Measurements from ENCODE around the gene MYMX. TPM values are rescaled to one million over a fixed set of nuclear protein-coding genes. Genes with fewer than 3 reads are reported as not detected.
"Not testable (repeated sequence)": the region's sequence is repeated elsewhere in the genome, so short reads cannot be mapped to it uniquely, and the experiment has no call there.

The MYMX gene
- polyA plus RNA-seq, 2 of the 4 experiments (the other 2 are of a cell fraction): not detected

- ATAC-seq: no peak
- WGBS (ENCODE audit: missing lambda C conversion rate): 67% methylated on average over 6 of the region's 8 CpGs
- no peak overlapping the region for H3K27ac ChIP-seq
- no peaks in the 10 kb centered on the region for H3K9me3 ChIP-seq
- TF ChIP-seq HDAC2 (IDR thresholded peaks at IDR 0.05): no peak
- TF ChIP-seq FOXS1 (CRISPR knock-in tag; IDR thresholded peaks at IDR 0.05): no peak
- TF ChIP-seq TP53 (CRISPR knock-in tag; IDR thresholded peaks at IDR 0.05): no peak
- TF ChIP-seq BCL3 (IDR thresholded peaks at IDR 0.05): no peak
- no peak for TF ChIP-seq NR3C1 (IDR thresholded peaks at IDR 0.05)
- TF ChIP-seq KDM5A (IDR thresholded peaks at IDR 0.05): no peak
- no peak for TF ChIP-seq E2F6 (IDR thresholded peaks at IDR 0.05; ENCODE audit: borderline replicate concordance, low read depth)
- no peak for TF ChIP-seq JUN (IDR thresholded peaks at IDR 0.05)
- no peak for TF ChIP-seq KDM1A (IDR thresholded peaks at IDR 0.05; ENCODE audit: low read depth)
- TF ChIP-seq FOSB (CRISPR knock-in tag; IDR thresholded peaks at IDR 0.05): no peak
- no peak for TF ChIP-seq HEYL (CRISPR knock-in tag; IDR thresholded peaks at IDR 0.05)
- H3K4me1 ChIP-seq: no peaks in the 10 kb centered on the region
- H3K4me2 ChIP-seq: no peak overlapping the region
- CTCF ChIA-PET: interaction anchor here (0.6 to 1.6 kb wide), 7 partner anchors 9 to 478 kb away, joined by 3 to 6 read pairs (median 4); no protein-coding TSS in a partner anchor
- POLR2A ChIA-PET: interaction anchor here (0.7 kb wide), 1 partner anchor 112 kb away, joined by 4 read pairs; no protein-coding TSS in a partner anchor
- FAIRE-seq: no peak
- H3K4me3 ChIP-seq: no peak overlapping the region
- no peak for DNase-seq (ENCODE audit: low read depth in 1 of 2, low spot score in 1 of 2)
These were observed 23.3 kb upstream of the MYMX start for GRCh38 chr6:44193307-44193910.

DNA sequence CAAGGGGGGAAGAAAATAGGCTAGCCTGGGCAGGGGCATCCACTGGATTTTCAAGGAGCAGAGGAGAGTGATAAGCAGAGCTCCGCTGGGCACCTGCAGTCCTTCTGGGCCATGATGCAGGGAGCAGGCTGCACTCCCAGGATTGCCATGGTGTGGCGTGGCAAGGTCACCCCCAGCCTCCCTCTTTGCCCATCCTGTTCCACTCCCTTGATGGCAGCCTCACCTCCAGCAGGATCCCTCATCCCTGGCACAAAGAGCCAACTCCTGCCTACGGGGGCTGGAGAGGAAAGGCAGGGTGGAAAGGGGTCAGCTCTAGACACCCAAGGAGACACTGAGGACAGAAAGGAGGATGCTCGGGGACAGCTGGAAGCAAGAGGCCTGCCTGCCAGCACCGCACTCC is 22.4 kb upstream of the MYMX start:
- 88% methylated on average over 4 of the region's 5 CpGs for WGBS (ENCODE audit: missing lambda C conversion rate)
- no peaks in the 10 kb centered on the region for H3K4me1 ChIP-seq
- ChIA-PET CTCF (interaction anchor here (0.6 to 1.6 kb wide), 4 partner anchors 8 to 369 kb away, joined by 3 to 4 read pairs (median 3); no protein-coding TSS in a partner anchor), POLR2A (no interaction called here)
- ATAC-seq (no peak), DNase-seq (ENCODE audit: low read depth in 1 of 2, low spot score in 1 of 2) (no peak), FAIRE-seq (no peak)
- no peak overlapping the region for H3K27ac ChIP-seq
- H3K9me3 ChIP-seq: no peaks in the 10 kb centered on the region
- TF ChIP-seq RCOR1 (IDR thresholded peaks at IDR 0.05; ENCODE audit: low read depth, low read length) (no peak), MAFK (IDR thresholded peaks at IDR 0.05; ENCODE audit: partially characterized antibody) (no peak), MYC (IDR thresholded peaks at IDR 0.05; ENCODE audit: borderline replicate concordance, low read length) (no peak), POLR2A (IDR thresholded peaks at IDR 0.05; ENCODE audit: low read length) (no peak), ZC3H11A (IDR thresholded peaks at IDR 0.05) (no peak), TP53 (CRISPR knock-in tag; IDR thresholded peaks at IDR 0.05) (no peak), ESRRA (IDR thresholded peaks at IDR 0.05; ENCODE audit: borderline replicate concordance, low read length) (no peak), NPAS2 (CRISPR knock-in tag; IDR thresholded peaks at IDR 0.05; ENCODE audit: borderline replicate concordance) (no peak), HES2 (IDR thresholded peaks at IDR 0.05) (no peak), NR3C1 (IDR thresholded peaks at IDR 0.05) (no peak)
- H3K4me3 ChIP-seq: no peak overlapping the region
- H3K4me2 ChIP-seq: no peak overlapping the region

- H3K4me3 ChIP-seq; H3K4me2 ChIP-seq; H3K9me3 ChIP-seq; ATAC-seq; CTCF ChIA-PET; FAIRE-seq; H3K4me1 ChIP-seq; DNase-seq (ENCODE audit: low read depth in 1 of 2, low spot score in 1 of 2); H3K27ac ChIP-seq; POLR2A ChIA-PET: not testable (repeated sequence)
- WGBS (ENCODE audit: missing lambda C conversion rate): 86% methylated on average over 11 of the region's 11 CpGs
These were observed 20.4 kb upstream of the MYMX start for GRCh38 chr6:44196351-44196750.

DNA sequence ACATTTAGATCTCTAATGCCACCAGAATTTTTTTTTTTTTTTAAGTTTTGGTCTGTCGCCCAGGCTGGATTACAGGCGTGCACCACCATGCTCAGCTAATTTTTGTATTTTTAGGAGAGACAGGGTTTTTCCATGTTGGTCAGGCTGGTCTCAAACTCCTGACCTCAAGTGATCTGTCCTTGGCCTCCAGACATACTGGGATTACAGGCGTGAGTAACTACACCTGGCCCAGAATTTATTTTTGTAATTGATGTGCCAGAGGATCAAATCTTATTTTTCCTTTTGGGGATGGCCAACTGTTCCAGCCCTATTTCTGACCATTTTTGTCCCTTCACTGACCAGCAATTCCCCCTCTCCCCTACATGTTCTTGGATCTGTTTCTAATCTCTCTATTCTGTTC is 18.0 kb upstream of the MYMX start:
- 0 out of 3 replicates have a peak, but pooled peaks cover 5% of the 10 kb centered on the region for H3K4me1 ChIP-seq
- DNase-seq (ENCODE audit: low read depth in 1 of 2, low spot score in 1 of 2): no peak
- POLR2A ChIA-PET: no interaction called here
- no peaks in the 10 kb centered on the region for H3K9me3 ChIP-seq
- H3K27ac ChIP-seq: no peak overlapping the region
- H3K4me2 ChIP-seq: no peak overlapping the region
- no peak overlapping the region for H3K4me3 ChIP-seq
- CTCF ChIA-PET: interaction anchor here (0.6 to 1.2 kb wide), 2 partner anchors 26 to 176 kb away, joined by 4 to 6 read pairs; no protein-coding TSS in a partner anchor
- no peak for ATAC-seq
- 75% methylated on average over 3 of the region's 3 CpGs for WGBS (ENCODE audit: missing lambda C conversion rate)
- no peak for FAIRE-seq
- TF ChIP-seq MAFK (IDR thresholded peaks at IDR 0.05; ENCODE audit: partially characterized antibody): no peak
- TF ChIP-seq EP300 (IDR thresholded peaks at IDR 0.05): no peak
- TF ChIP-seq JUN (IDR thresholded peaks at IDR 0.05): no peak
- no peak for TF ChIP-seq ZC3H11A (IDR thresholded peaks at IDR 0.05)
- TF ChIP-seq CHD4 (IDR thresholded peaks at IDR 0.05; ENCODE audit: borderline replicate concordance): no peak
- TF ChIP-seq FOSL2 (IDR thresholded peaks at IDR 0.05): no peak
- no peak for TF ChIP-seq FOSL2 (CRISPR knock-in tag; IDR thresholded peaks at IDR 0.05)
- TF ChIP-seq CTCF (IDR thresholded peaks at IDR 0.05): no peak
- TF ChIP-seq GATA3 (IDR thresholded peaks at IDR 0.05; ENCODE audit: borderline replicate concordance): no peak
- TF ChIP-seq, protein P1, sequence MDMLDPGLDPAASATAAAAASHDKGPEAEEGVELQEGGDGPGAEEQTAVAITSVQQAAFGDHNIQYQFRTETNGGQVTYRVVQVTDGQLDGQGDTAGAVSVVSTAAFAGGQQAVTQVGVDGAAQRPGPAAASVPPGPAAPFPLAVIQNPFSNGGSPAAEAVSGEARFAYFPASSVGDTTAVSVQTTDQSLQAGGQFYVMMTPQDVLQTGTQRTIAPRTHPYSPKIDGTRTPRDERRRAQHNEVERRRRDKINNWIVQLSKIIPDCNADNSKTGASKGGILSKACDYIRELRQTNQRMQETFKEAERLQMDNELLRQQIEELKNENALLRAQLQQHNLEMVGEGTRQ (IDR thresholded peaks at IDR 0.05): no peak
- no peak for TF ChIP-seq RCOR1 (IDR thresholded peaks at IDR 0.05; ENCODE audit: low read depth, low read length)
- no peak for TF ChIP-seq FOXS1 (CRISPR knock-in tag; IDR thresholded peaks at IDR 0.05)
- TF ChIP-seq BHLHE40 (IDR thresholded peaks at IDR 0.05; ENCODE audit: low read depth, low read length): no peak
- no peak for TF ChIP-seq JUNB (IDR thresholded peaks at IDR 0.05)

Data from A549 (cell line).